HL-60 (cell line): Measurements from ENCODE around the gene PKIB.

Experiments used
- DNase-seq, 2 experiments: peaks; one replicate each; pipeline ENCODE4 v3.0.0-alpha.2; 2010 to 2020; ENCODE audit warnings: low read depth in 1 of 2, low spot score in 1 of 2
- H3K27ac ChIP-seq: fragments of 250-450 bp; sonication (Bioruptor Pico); replicated peaks from 2 replicates; pipeline ENCODE4 v1.5.1; 2020; ENCODE audit warnings: mild to moderate bottlenecking, moderate library complexity
- H3K27me3 ChIP-seq: fragments of 250-450 bp; sonication (Bioruptor Pico); 2 replicates; pipeline ENCODE4 v1.5.1; 2021; ENCODE audit warnings: mild to moderate bottlenecking, moderate library complexity; ENCODE audit not compliant: insufficient read depth, poor library complexity, severe bottlenecking
- H3K4me3 ChIP-seq: replicated peaks from 2 replicates; pipeline ENCODE4 v1.5.1; 2011; ENCODE audit warnings: mild to moderate bottlenecking, control low read depth, low read length; ENCODE audit not compliant: insufficient read depth
- CTCF ChIP-seq: IDR thresholded peaks from one replicate; pipeline ENCODE4 v1.5.1; 2011; ENCODE audit warnings: low read length, control low read depth, inconsistent platforms; ENCODE audit not compliant: insufficient read depth
- GABPA ChIP-seq: IDR thresholded peaks from 2 replicates; pipeline ENCODE4 v1.6.1; 2012; ENCODE audit warnings: low read depth
- POLR2AphosphoS5 ChIP-seq: IDR thresholded peaks from 2 replicates; pipeline ENCODE4 v1.6.1; 2012; ENCODE audit warnings: low read depth
- SPI1 ChIP-seq: IDR thresholded peaks from 2 replicates; pipeline ENCODE4 v1.6.1; 2012; ENCODE audit warnings: low read depth, mild to moderate bottlenecking, borderline replicate concordance
- TF ChIP-seq, protein P1 (sequence below): IDR thresholded peaks from 2 replicates; pipeline ENCODE4 v1.6.1; 2012; ENCODE audit warnings: low read depth; ENCODE audit not compliant: insufficient replicate concordance

Gene PKIB

GRCh38 chr6:122695188-122695587 lies 85.0 kb downstream of the PKIB start:
- no peak overlapping the region for H3K4me3 ChIP-seq
- no peak overlapping the region for H3K27ac ChIP-seq
- DNase-seq: no peak
- TF ChIP-seq SPI1 (no peak), GABPA (no peak), POLR2AphosphoS5 (no peak), CTCF (no peak)
- TF ChIP-seq, protein P1, sequence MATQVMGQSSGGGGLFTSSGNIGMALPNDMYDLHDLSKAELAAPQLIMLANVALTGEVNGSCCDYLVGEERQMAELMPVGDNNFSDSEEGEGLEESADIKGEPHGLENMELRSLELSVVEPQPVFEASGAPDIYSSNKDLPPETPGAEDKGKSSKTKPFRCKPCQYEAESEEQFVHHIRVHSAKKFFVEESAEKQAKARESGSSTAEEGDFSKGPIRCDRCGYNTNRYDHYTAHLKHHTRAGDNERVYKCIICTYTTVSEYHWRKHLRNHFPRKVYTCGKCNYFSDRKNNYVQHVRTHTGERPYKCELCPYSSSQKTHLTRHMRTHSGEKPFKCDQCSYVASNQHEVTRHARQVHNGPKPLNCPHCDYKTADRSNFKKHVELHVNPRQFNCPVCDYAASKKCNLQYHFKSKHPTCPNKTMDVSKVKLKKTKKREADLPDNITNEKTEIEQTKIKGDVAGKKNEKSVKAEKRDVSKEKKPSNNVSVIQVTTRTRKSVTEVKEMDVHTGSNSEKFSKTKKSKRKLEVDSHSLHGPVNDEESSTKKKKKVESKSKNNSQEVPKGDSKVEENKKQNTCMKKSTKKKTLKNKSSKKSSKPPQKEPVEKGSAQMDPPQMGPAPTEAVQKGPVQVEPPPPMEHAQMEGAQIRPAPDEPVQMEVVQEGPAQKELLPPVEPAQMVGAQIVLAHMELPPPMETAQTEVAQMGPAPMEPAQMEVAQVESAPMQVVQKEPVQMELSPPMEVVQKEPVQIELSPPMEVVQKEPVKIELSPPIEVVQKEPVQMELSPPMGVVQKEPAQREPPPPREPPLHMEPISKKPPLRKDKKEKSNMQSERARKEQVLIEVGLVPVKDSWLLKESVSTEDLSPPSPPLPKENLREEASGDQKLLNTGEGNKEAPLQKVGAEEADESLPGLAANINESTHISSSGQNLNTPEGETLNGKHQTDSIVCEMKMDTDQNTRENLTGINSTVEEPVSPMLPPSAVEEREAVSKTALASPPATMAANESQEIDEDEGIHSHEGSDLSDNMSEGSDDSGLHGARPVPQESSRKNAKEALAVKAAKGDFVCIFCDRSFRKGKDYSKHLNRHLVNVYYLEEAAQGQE: no peak
- H3K27me3 ChIP-seq: no peaks in the 10 kb centered on the region

- no peak for TF ChIP-seq CTCF
- no peak for TF ChIP-seq GABPA
- no peak for TF ChIP-seq SPI1
- TF ChIP-seq, protein P1: no peak
- no peak for TF ChIP-seq POLR2AphosphoS5
- DNase-seq: no peak
- Histone ChIP-seq H3K27ac (no peak overlapping the region), H3K27me3 (no peaks in the 10 kb centered on the region), H3K4me3 (no peak overlapping the region)
Observed at GRCh38 chr6:122696079-122696478, 85.9 kb downstream of the PKIB start.

- no peaks in the 10 kb centered on the region for H3K27me3 ChIP-seq
- TF ChIP-seq SPI1 (no peak), GABPA (no peak), CTCF (no peak), POLR2AphosphoS5 (no peak)
- TF ChIP-seq, protein P1: no peak
- no peak overlapping the region for H3K27ac ChIP-seq
- H3K4me3 ChIP-seq: no peak overlapping the region
- no peak for DNase-seq
Observed at GRCh38 chr6:122696853-122697252, 86.6 kb downstream of the PKIB start.
